Iris pigment epithelial cell (primary cell): ENCODE results near the gene MAPK8IP2.

Experiments used
- DNase-seq: peaks from one replicate; pipeline ENCODE4 v3.0.0-alpha.2; 2011; ENCODE audit warnings: low read depth

Gene MAPK8IP2

DNA sequence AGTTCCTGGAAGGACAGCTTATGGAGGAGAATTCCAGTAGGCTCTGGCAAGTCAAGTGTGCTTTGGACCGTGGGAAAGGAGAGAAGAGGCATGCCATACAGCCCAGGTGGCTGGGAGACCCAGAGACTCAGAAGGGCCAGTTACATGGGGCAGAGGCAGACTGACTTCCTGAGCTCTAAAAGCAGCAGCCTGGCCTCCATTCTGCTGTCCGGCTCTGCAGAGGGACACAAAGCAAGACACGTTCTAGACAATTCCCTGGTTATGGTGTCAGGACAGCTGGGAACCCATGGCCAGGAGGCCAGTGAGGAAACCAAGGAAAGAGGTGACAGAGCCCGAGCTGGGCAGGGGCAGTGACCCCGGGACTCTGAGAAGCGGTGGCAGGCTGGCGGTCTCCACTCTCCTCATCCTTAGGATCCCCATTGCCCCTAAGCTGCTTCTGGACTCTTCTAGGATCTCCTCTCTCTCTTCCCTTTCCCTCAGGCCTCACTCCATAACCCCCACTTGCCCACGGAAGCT lies 25.1 kb upstream of the MAPK8IP2 start:
- DNase-seq: no peak

DNA sequence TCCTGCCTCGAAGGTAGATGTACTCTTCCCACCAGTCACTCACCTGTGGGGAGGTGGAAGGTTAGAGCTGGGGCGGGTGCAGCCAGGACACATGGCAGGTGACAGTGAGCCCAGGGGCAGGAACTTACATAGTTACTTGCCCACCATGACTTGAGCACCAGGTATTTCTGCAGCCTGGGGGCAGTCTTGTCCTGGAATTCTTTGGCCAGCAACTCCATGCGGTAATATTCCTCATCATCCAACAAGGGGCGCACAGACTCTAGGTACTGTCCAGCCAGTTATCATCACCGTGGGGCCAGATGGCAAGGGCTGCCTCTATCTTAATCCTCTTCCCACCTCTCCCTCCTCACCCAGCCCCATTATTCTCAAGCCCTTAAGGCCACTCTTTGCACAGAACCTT lies 24.5 kb upstream of the MAPK8IP2 start:
- peak; percentile 31 for DNase-seq

DNA sequence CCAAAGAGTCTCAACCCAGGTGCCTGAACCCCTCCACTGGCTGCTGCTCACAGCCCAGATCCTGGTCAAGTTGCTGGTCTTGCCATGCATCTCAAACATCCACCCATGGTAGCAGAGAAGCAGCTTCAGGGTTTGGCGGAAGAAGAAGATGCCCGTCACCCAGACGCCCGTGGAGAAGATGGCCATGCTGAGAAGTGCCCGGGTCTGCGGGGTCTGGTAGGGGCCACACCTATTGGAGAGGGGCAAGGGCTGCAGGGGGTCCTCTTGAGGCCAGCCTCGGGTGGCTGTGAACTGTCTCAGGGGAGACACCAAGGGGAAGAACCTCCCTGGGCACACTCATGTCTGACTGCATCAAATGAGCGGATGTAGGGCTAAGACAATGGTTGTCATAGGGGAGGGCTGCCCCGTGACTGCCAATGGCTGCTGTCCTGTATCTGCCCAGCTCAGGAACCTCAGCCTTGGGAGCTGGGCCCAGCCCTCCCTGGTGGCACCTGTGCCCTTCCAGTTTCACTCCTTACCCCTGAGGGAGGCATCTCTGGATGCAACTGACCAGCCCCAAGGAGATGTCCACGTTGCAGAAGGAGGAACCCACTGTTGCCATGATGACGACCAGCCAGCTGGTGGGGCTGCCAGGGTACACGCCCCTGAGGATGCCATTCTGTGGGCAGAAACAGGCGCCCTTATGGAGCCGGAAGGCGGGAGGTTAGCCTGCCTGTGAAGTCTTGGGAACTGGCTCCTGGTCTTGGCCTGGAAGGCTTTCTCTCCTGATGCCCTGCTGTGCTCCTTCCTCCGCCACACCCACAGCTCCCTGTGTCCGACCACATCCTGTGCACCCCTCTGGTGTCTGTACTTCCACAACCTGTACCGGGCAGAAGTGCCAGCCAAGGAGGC lies 23.5 kb upstream of the MAPK8IP2 start:
- no peak for DNase-seq

DNA sequence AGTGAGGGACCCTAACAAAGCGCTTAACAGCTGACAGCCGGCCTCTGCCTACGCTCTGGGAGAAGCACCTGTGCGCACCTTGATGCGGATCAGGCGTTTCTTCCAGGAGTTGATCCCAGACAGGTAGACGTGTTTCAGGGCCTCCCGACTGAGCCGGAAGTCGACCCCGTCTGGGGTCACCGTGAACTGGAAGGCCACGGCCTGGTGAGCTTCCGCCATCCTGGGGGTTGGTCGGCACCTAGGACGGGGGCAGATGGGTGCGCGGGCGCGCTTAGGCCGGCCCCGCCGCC lies 23.0 kb upstream of the MAPK8IP2 start:
- DNase-seq: no peak

DNA sequence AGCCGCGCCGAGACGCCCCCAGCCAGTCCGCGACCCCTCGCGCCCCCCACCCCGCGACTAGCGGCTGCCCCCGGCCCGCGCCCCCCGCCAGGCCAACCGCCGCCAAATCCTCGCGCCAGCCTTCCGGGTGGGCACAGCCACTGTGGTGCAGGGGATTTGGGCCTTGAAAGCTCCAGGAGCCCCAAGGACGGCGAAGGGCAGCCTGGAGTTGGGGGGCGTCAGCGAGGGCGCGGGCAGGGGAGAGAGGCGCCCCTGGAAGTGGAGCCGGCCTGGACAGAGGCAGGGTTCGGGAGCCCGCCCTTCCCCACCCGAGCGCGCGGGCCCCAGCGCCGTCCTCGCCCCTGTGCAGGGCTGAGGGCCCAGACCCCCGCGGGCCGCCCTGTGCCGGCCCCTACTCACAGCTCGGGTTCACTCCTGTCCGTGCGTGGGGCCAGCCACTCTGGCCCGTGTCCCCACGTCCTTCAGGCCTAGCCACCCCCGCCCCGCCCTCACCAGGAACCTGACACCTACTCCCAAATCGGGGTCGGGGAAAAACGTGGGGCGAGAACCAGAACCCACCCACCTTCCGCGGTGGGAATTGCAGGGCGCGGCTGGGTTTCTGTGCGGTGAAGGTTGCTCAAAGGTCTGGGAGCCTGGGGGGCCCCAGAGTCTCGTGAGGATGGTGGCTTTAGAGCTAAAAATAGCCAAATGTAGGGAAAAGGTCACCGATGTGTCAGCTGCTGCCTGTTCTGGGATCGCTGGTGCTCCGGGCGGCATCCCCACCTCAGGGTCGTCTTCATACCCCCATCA lies 22.4 kb upstream of the MAPK8IP2 start, which contains the start of gene CPT1B:
CPT1B (minus strand) TSS at position 441 of the 789 bp plus-strand sequence. CDS start 512 bp downstream, outside the sequence.
- no peak for DNase-seq

DNA sequence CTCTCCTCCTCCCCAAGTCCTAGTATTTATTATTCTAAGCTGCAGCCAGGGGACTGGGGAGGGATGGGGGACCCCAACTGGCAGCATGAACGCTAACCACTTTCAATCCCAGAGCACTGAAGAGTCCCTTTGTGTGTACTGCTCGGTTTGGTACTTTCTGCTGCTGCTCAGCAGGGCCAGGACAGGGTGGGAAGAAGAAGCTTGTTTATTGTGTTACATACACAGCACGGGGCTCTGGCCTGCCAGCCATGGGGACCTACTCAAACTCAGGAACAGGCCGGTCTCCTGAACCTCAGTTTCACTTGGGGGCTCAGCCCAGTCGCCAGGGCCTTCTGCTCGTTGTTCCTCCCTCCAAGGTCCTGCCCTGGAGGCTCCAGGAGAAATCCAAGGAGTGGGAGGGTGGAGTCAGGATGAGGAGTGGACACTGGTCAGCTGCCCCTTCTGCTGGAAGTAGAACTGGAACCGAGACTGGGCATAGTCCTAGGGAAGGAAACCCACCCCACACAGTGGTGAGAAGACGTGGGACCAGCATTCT lies 21.8 kb upstream of the MAPK8IP2 start:
- DNase-seq: no peak

- DNase-seq: no peak
Measured at GRCh38 chr22:50579752-50580151, 20.8 kb upstream of the MAPK8IP2 start.

DNA sequence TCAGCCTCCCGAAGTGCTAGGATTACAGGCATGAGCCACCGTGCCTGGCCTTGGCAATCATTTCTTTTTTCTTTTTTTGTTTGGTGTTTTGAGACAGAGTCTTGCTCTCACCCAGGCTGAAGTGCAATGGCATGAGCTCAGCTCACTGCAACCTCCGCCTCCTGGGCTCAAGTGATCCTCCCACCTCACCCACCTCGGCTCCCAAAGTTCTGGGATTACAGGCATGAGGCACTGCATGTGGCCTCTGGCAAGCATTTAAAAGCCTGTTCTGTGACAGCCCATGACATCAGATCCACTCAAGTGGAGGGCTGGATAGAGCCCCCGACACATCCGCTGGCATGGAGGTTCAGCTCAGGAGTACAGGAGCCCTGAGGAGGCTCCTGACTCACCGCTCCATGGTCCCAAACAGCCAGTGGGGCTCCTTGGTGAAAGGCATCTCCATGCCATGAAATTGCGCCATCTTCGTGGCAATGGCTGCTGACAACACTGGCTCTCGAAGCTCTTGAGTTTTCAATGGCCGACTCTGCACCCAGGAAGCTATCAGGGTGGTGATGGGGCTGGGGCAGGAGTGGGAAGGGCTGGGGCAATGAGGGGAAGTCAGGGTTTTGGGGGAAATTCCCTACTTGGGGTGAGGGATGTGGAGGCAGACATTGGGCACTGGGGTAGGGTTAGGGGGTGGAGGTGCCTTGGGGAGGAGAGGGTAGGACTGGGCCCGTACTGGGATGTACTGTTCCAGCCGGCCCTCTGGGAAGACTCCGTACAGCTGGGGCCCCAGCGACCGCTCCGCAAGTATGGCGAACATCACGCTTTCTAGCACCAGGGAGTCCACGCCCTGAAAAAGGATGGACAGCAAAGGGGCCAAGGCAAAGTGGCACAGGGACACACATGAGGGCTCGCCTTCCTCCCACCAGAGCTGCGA lies 19.3 kb upstream of the MAPK8IP2 start:
- no peak for DNase-seq

- DNase-seq: peak; percentile 15
Measured at GRCh38 chr22:50581950-50582492, 18.6 kb upstream of the MAPK8IP2 start.

DNA sequence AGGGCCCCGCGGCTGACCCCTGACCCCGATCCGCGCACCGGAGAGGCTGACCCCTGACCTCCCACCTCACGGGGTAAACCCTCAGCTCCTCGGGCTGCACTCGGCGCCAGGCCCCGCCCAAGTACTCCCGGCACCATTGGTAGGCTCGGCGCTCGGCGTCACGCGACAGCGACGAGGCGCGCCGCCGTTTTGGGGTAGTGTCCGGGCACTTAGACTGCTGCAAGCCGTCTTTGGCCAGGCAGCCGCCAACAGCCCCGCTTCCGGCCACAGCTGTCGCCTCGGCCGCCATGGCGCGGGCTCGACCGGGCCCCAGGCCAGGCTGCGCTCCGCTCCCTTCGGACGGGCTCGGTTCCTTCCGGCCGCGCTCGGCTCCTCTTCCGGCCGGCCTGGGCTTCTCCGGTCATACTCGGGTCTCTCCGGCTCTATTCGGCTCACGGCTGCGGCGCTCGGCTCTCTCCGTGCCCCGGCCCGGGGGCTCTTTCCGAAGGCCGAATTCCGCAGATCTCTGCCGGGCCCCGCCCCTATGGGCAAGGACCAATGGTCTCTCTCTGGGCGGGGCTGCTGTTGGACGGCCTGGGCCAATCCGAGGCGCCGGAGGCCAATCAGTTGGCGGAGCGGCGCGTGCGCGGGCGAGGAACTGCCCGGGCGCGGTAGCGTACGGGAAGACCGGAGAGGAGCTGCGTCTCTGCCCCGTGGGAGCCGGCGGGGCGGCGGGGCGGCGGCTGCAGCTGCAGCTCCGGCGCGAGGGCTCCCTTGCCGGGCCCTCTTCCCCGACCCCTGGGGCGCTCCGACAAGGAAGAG lies 17.9 kb upstream of the MAPK8IP2 start, which contains the start of gene CHKB:
CHKB (minus strand) TSS at position 357 of the 801 bp plus-strand sequence; CDS start at position 289, 68 bp downstream.
- peak; percentile 98 for DNase-seq

DNA sequence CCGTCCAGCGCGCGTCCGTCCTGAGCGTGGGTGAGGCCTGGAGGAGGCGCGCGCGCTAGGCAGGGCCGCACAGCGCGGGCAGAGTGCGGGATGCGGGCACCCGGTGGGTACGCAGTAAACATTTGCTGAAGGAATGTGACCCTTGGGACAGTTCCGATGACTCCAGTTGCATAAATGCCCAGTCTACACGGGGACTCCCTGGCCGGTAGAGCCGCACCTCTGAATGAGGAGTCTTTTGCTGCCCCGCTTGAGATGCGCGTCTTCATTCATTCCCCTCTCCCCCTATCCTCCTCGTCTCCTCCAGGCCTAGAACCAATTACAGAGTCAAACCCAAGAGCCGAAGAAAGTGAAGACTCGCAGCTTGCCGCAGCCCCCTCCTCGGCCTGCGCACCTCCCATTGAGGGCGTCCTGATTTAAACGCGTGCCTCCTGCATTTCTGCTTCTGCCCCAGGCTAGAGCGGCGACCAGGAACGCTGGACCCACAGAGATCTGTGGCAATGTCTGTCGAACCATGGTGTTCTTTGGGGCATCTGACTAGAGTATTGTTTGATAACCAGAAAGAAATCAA lies 17.2 kb upstream of the MAPK8IP2 start:
- DNase-seq: no peak

DNA sequence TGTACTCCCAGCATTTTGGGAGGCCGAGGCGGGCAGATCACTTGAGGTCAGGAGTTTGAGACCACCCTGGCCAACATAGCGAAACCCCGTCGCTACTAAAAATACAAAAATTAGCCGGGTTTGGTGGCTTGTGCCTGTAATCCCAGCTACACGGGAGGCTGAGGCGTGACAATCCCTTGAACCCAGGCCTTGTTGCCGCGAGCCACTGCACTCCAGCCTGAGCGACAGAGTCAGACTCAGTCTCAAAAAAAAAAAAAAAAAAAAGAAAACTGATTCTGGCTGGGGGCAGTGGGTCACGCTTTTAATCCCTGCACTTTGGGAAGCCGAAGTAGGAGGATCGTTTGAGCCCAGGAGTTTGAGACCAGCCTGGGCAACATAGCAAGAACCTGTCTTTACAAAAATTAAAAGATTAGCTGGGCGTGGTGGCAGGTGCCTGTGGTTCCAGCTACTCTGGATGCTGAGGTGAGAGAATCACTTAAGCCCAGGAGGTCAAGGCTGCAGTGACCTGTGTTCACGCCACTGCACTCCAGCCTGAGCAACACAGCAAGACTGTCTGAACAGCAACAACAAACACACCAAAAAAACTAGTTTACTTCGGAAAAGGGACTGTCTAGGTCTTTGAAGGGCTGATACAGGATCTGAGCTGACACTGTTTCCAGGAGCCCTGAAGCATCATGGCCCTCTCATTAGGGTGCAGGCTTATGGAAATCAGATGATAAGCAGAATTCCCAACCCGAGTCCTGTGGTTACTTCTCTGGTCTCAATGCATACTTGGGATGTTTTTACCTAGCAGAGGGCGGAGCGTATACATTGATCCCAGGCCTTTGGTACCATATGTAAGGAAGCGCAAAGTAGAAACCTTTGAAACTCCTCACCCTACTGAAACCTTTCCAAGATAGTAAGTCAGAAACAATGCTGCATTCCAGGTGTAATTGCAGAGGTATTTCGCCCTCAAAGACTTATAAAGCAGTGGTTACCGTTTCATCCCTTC lies 16.2 kb upstream of the MAPK8IP2 start:
- DNase-seq: no peak

GRCh38 chr22:50585238-50585637 lies 15.4 kb upstream of the MAPK8IP2 start:
- no peak for DNase-seq

- no peak for DNase-seq
Measured at GRCh38 chr22:50585781-50586180, 14.8 kb upstream of the MAPK8IP2 start.

DNA sequence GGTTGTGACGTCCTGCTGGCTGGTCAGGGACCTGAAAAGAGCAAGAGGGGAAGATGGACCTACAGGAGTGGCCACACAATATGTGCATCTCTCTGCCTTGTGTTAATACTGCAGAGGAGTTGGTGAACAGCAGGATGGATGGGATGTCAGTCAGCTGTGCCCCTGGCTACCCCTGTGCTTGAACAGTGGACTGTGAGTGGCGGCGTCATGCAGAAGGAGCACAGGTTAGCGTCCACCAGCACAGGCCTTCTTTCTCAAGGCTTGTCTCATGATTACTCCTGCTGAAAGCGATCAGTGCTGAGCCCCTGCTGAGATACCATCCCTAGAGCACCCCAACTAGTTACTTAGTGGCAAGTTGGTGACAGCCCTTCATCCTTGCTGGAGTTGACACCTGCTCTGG lies 14.2 kb upstream of the MAPK8IP2 start:
- no peak for DNase-seq

DNA sequence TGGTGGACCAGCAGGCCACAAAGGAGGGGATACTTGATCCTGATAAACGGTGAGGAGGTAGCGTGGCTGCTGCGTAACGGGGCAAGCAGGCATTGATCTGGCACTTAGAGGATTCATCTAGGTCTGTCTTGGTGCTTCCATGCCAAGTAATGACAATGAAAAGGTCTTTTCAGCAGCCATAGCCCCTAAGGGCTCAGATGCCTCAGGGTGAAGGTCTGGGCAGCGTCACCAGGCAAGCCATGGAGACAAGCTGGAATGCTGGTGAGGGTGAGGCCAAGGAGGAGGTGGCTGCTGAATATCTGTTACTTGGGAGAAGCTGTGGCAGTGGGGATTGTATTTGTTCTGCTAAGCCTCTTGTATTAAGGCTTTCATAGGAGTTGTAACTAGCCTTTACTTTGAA lies 13.2 kb upstream of the MAPK8IP2 start:
- no peak for DNase-seq

- DNase-seq: no peak
Measured at GRCh38 chr22:50595189-50595588, 5.4 kb upstream of the MAPK8IP2 start.

- DNase-seq: no peak
Measured at GRCh38 chr22:50597097-50597496, 3.5 kb upstream of the MAPK8IP2 start.
